A204.1 (cell line): ENCODE data around the gene LMF1.
"Not testable (repeated sequence)": the region's sequence is repeated elsewhere in the genome, so short reads cannot be mapped to it uniquely, and the experiment has no call there.

ENCODE experiments used
- FAIRE-seq: peaks from 2 replicates; lab custom pipeline; 2012; peaks lifted over from hg19 to GRCh38; lab: Jason Lieb, UNC

LMF1 gene

DNA sequence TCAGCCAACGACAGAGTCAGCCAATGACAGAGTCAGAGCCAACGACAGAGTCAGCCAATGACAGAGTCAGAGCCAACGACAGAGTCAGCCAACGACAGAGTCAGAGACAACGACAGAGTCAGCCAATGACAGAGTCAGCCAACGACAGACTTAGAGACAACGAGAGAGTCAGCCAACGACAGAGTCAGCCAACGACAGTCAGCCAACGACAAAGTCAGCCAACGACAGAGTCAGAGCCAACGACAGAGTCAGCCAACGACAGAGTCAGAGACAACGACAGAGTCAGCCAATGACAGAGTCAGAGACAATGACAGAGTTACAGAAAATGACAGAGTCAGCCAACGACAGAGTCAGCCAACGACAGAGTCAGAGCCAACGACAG lies 22.9 kb downstream of the LMF1 start:
- not testable (repeated sequence) for FAIRE-seq

DNA sequence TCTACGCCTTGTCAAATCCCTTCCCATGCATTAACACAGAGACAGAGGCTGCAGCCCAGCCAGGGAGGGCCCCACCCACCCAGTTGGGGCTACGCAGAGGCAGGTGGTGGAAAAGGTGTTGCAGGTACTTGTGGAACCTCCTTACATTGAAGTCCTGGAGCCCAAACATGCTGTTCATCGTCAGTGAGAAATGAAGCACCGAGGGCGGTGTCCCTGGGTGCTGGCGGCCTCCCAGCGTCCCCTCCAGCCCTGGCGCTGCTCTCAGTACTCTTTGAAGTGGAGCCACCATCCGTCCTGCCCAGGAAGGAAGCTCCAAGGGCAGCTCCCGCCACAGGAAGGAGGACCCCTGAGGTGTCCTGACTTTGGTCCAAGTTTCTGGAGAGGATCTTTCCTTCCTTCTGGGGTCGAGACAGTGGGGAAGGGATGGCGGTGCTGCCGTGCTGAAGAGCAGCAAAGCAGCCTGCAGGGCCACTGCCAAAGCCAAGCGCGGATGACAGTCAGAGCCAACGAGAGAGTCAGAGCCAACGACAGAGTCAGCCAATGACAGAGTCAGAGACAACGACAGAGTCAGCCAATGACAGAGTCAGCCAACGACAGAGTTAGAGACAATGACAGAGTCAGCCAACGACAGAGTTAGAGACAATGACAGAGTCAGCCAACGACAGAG lies 23.4 kb downstream of the LMF1 start:
- no peak for FAIRE-seq

DNA sequence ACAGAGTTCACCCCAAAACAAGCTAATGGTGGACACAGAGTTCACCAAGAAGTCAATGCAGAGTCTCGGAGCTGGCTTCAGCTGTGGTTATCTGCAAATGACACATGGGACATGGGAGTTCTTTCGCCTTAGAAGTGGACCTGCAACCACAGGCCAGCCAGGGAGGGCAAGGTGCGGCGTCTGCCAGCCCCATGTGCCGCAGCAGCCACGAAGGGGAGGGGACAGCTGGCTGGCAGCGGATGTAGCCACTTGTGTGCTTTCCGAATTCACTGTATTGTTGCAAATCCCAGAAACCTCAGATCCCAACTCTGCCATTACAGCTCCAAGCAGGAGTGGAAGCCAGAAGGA lies 24.8 kb downstream of the LMF1 start:
- FAIRE-seq: no peak

DNA sequence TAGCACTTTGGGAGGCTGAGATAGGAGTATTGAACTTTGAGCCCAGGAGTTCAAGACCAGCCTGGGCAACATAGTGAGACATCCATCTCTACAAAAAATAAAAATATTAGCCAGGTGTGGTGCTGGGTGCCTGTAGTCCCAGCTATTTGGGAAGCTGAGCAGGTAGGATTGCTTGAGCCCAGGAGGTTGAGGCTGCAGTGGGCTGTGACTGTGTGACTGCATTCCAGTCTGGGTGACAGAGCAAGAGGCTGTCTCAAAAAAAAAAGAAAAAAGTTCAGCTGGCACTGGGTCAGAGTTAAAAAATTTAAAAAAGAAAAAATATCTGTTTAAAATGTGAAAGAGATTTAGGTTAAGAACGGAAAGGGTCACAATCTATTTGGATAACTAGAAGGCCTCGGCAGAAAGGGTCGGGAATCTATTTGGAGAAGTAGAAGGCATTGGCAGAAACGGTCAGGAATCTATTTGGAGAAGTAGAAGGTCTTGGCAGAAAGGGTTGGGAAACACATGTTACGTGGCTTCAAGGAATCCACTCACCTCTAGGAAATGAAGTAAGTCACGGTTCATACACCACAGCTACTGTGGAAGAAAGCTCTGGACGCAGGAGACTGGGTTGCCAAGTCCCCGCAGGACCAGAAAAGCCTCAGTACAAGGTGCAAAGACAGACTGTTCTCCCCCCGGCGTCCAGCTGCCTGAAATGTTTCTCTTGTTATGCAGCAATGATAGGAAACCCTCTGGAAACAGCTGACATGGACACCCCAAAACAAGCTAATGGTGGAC lies 25.3 kb downstream of the LMF1 start:
- FAIRE-seq: no peak

DNA sequence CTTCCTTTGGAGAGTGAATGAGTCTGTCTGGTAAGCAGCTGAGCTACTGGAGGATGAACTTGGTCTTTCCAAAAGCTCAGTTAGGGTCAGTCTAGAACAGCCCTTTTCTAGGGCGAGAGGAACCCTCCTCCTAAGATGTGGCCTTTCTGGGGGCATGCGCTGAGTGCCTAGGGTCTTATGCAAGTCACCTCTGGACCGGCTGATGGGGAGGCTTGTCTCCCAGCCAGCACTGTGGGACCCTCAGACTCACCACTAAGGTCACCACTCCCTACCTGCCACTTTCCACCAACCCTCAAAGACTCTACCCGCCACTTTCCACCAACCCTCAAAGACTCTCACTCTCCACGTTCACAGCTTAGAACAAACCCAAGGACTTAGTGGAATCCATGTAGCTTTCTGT lies 26.8 kb downstream of the LMF1 start:
- FAIRE-seq: no peak

DNA sequence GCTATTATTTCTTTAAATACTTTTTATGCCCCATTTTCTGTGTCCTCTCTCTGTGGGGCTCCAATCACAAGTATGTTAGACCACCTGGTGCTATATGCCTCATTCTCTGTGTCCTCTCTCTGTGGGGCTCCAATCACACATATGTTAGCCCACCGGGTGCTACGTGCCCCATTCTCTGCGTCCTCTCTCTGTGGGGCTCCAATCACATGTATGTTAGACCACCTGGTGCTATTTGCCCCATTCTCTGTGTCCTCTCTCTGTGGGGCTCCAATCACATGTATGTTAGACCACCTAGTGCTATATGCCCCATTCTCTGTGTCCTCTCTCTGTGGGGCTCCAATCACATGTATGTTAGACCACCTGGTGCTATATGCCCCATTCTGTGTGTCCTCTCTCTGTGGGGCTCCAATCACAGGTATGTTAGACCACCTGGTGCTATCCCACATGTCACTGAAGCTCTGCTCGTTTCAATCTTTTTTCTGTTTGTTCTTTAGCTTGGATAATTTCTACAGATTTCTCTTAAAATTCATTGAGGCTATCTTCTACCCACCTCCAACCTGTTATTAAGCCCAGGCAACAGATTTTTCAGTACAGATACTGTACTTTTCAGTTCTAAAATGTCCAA lies 28.2 kb downstream of the LMF1 start:
- no peak for FAIRE-seq

DNA sequence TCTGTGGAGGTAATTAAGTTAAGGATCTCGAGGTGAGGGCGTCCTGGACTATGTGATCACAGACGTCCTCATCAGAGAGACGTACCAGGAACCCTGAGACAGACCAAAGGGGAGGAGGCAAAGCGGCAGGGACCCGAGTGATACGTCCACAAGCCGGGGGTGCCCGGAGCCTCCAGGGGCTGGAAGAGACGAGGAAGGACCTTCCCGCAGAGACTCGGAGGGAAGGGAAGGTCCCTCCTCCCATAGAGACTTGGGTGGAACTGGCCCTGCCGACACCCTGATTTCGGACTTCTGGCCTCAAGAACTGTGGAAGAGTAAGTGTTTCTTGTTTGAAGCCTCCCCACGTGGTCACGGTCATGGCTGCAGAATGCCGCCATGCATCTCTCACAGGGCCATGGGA lies 30.8 kb downstream of the LMF1 start:
- FAIRE-seq: no peak

DNA sequence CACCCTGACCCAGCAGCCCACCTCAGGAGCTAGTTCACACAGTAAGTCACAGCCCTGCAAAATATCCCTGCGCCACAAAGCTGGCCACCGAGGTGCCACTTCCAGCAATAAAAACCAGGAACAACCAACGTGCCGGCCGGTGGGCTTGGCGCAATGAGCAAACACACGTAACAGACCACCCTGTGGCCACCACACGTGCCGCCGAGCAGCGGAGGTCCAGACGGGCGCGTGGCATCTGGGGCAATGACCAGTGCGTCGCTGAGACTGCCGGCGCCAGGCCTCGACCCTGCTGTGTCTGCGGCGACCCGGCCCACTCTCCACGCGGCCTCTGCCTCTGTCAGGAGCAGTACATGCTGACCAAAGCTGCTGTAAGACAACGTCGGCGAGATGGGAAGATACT lies 31.5 kb downstream of the LMF1 start:
- FAIRE-seq: no peak

DNA sequence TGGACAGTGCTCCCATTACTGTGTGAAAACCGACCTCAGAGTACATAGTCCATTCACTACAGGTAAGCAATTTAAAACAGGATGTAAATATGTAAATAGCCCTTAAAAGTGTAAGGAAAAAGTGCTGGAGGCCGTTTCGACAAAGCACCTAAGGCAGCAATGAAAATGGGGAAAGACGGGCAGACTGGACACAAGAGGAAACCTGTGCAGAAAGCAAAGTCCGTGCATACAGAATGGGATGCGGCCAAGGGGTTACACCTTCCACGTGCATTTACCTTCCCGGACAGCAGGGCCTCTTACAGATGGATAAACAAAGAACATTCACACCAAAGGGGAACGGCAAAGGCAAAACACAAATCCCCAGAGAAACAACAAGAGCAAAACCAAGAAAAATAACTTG lies 32.0 kb downstream of the LMF1 start:
- no peak for FAIRE-seq

DNA sequence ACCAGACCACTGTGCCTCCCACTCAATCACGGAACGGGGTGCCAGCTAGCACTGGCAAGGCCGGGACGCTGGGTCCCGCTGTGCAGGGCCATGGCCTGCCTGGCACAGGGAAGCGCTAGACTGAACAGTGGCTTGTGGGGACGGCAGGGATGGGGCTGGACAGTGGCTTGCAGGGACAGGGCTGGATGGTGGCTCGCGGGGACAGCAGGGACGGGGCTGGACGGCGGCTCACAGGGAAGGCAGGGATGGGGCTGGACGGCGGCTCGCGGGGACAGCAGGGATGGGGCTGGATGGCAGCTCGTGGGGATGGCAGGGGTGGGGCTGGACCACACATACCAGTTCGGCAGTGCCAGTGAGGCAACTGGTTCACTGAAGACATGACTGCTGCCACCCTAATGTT lies 32.6 kb downstream of the LMF1 start:
- no peak for FAIRE-seq

DNA sequence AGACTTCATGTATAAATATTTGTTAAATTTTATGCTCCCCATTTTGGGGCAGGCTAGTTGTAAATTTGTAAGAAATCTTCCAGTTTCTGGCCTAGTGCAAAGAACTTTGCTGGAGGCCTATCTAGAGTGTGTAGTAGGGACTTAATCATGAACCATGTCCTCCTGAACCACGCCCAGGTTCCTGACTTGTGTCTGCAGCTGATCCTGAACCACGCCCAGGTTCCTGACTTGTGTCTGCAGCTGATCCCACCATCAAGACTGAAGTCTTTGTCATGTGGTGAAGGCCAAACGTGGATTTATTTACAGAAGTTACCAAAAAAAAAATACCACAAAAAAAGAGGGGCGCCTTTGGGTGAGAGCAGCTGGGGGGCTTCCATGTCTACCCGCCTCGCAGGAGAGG lies 33.1 kb downstream of the LMF1 start:
- no peak for FAIRE-seq

DNA sequence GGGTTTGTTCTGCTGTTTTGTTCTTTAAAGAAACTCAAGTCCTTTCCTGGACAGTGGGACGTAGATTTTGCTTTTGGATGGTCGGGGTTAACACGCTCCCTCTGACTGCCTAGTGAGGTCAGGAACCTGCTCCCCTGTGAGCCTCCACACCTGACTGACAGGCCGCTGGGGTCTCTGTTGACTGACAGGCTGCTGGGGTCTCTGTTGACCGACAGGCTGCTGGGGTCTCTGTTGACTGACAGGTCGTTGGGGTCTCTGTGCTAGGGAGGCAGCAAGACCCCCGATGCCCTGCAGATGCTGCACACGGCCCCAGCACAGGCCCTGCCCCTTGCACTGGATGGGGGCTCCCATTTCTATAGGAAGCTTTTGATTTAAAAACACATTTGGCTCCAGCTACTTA lies 33.5 kb downstream of the LMF1 start:
- no peak for FAIRE-seq

DNA sequence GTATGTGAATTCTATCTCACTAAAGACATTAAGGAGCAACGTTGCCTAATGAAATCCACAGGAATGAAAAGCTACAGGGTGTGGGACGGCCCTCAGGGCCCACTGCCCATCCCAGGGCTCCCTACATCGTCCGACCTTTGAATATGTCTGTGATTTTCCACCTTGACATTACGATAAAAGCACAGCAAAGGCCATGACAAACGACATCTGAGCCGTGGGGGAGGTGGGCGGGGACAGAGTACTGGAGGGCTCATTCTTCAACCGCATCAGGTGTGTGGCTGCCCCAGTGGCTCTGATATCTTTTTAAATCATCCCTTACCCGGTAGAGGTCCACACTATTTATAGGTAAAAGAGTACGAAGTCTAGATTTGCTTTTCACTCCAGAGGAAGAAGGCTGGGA lies 35.1 kb downstream of the LMF1 start:
- FAIRE-seq: no peak

DNA sequence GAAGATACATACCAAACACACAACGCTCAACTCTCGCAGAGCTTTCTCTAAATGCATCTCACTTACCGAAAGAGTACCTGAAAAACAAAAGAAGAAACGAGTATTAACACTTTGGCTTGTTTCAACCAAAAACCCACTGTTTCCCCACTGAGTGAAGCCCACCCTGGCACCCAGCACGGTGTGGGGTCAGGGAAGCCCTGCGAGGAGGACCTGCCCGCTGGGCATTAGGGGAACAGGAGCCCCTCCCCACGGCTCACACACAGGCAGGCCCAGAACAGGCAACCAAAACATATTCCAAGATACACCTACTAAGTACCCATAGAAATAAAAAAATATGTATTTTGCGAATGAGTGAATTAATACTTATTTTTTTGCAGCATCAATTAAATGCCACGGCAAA lies 36.6 kb downstream of the LMF1 start:
- no peak for FAIRE-seq

DNA sequence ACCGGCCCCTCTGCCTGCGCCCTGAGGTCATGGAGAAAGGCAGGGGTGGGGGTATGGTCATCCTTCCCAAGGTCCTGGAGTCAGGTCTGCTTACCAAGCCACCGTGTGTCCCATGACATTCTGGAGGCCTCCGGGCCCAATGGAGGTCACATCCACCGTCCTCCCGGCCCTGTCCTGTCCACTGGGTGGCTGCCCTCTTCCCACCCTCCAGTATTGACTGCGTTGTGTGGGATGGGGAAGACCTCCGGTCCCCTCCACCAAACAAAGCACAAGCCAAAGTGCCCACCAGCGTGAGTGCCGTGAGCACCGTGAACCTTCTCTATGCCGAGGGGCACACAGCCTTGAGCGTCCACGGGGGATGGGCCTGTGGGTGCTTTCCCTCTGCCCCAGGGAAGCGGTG lies 37.2 kb downstream of the LMF1 start:
- no peak for FAIRE-seq

DNA sequence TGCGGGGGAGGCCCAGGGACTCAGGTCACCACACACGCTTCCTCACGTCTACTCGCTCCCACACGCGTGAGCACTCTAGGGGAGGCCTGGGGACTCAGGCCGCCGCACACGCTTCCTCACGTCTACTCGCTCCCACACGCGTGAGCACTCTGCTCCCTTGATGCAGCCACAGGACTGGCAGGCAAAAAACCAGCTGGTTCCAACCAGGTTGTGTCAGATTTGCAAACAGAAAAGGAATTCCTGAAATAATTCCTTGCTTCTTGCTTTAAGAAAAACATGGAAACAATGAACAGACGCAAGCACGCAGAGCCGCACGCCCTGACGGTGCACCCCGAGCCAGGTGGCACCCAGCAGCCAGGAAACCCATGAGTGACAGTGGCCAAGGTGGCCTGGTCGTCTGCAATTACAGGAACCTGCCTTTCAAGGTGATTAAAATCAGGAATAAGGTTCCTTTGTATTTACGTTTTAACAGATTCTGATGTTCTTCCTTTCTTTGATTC lies 37.9 kb downstream of the LMF1 start:
- FAIRE-seq: no peak

DNA sequence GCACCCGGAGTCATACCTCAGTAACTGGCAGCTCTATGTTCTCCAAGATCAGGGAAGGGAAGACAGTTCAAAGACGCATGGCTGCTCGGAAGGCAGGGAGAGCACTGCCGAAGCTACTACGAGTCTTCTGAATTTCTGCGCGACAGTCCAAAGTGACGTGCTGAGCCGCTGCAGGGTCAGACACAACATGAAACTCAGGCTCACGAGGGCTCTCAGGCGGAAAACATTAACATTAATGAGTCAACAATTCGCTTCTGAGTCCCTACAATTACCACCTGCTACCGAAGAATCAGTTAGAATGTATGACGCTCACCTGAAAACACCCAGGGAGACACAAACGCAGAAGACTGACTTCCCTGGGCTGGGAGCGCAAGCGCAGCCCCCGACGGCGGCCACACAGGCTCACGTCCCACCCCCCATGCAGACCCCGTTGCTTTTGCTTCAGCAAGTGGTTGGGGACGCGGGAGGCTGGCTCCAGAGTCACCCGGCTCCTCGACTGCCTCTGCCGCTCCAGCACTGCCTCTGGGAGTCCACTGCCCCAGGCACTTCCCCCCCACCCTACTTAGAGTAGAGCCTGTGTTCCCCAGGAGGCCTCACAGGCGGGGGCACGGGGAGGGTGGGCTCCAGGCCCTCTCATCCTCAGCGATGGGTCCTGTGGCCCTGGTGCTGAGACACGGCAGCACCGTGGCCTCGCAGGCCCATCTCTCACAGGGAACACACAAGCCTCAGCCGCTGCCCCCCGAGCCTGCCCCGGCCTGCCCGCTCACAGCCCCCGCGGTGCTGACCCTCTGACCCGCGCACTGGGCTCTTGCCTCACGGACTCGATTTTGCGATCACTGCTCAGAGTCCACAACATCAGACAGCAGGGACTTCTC lies 38.9 kb downstream of the LMF1 start:
- FAIRE-seq: no peak

DNA sequence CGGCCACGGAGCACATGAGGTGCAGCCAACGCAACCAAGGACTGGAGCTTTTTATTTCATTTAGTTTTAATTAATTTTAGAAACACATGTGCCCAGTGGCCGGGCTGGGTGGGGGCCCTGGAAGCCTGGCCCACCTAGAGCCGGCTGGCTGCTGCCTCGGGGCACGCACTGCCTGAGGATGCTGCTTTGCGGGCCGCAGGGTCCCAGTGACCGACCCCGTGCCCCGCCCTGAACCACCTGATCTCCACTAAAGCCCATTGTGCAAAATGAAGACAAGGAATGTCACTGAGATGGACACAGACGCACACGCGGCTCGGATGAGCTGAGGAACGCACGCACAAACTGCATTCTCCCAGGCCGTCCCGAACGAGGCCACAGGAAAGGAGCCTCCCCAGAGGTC lies 39.6 kb downstream of the LMF1 start:
- FAIRE-seq: no peak

DNA sequence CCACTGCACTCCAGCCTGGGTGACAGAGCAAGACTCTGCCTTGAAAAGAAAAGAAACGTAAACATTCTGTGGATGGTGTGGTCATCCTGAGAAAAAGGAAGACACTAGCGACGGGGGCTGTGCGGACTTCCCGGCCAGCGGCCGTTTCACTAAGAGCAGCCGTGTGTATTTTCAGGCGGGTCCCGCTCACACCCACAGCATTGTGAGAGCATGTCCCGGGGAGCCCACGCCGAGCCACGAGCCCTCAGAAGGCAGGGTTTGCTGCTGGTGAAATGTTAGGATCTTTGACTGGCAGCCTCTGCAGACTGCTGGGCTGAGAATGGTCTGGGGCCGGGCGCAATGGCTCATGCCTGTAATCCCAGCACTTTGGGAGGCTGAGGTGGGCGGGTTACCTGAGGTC lies 40.3 kb downstream of the LMF1 start:
- FAIRE-seq: no peak

DNA sequence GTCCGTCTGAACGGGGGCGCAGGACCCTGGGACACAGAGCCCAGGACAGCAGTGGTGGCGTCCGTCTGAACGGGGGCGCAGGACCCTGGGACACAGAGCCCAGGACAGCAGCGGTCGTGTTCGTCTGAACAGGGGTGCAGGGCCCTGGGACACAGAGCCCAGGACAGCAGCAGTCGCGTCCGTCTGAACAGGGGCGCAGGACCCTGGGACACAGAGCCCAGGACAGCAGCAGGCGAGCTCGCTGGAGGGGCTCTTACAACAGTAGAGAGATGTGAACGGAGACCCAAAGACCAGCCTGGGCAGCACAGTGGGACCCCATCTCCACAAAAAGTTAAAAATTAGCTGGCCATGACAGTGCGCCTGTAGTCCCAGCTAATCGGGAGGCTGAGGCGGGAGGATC lies 40.7 kb downstream of the LMF1 start:
- FAIRE-seq: no peak

DNA sequence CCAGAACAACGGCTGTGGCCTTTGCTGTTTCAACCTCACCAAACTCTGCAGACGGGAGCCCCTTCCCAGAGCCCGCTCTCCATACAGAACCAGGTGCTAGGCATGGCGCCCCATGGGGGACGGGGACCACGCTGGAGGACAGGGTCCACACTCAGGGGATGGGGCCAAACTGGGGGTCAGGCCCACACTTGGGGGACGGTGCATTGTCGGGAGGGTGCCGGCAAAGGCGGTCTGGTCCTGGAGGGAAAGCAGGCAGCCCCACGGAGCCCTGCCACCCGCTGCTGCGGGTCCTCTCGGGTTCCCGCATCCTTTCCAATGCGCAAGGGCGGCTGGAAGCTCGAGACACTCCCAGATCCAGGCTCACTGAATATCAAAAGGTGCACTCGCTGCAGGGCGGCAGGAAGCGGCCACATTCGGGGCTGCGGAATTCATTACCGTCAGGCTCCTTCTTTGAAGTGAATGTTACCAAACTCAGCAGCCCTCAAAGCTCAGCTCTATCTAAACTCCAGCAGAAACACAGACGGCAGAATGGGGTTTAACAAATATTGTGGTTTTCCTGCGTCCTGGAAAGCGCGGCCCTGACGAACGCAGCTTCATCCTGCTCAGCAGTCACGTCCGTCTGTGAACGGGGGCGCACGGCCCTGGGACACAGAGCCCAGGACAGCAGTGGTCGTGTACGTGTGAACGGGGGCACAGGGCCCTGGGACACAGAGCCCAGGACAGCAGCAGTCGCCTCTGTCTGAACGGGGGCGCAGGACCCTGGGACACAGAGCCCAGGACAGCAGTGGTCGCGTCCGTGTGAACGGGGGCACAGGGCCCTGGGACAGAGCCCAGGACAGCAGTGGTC lies 41.3 kb downstream of the LMF1 start:
- FAIRE-seq: no peak

DNA sequence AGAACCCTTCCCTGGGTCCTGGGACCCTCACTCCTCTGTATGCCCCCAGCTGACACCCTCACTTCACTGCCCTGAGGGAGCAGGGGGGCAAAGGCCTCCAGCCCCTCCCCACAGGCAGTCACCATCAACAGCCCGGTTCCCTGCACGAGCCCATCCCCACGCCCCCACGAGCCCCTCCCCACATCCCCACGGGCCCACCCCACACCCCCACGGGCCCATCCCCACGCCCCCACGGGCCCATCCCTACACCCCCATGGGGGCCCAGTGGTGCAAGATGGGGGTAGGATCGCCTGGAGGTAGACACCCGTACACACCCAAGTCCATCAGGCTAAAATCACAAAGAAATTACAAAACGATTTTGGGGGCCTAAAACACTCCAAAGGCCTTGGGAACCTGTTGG lies 42.3 kb downstream of the LMF1 start:
- no peak for FAIRE-seq
